K562 (cell line): ENCODE data around the gene TEP1. TPM values are rescaled to one million over a fixed set of nuclear protein-coding genes. Genes with fewer than 3 reads are reported as not detected.
A peak's percentile ranks its signal among the peaks of the same experiment; 100 is the strongest.

ENCODE experiments used
- ATAC-seq: fragments of 200-7000 bp; cut with Tn5 transposase; 3 replicates; pipeline ENCODE4 v1.9.1; 2020; ENCODE audit warnings: moderate library complexity
- BruUV-seq: library from RNA; stranded (reverse); fragments of 400-500 nt; replicated peaks from 2 replicates; lab custom pipeline; 2021; lab: Mats Ljungman, UMichigan
- CTCF ChIA-PET: fragments of 300-600 bp; formaldehyde crosslinking; extraction: SDS; loops from one replicate; lab custom pipeline; 2021; ENCODE audit warnings: low intra/inter-chr PET ratio; lab: Yijun Ruan, JAX
- POLR2A ChIA-PET: fragments of 300-600, 350-650 bp; sonication (Branson Sonifier 250); formaldehyde crosslinking; extraction: SDS; loops from one replicate; lab custom pipeline; 2021; ENCODE audit warnings: antibody characterized with exemption, inconsistent platforms; lab: Yijun Ruan, JAX
- DNase-seq, 4 experiments: peaks; one replicate each; pipeline versions ENCODE4 v3.0.0 to v3.0.0-alpha.2; 2011 to 2018; ENCODE audit warnings: low spot score in 3 of 4, mixed read lengths in 3 of 4; ENCODE audit errors: extremely low read depth in 1 of 4
- FAIRE-seq: peaks from 2 replicates; lab custom pipeline; 2011; peaks lifted over from hg19 to GRCh38; lab: Jason Lieb, UNC
- H2AFZ ChIP-seq: 2 replicates; pipeline ENCODE4 v1.6.0; 2011; ENCODE audit warnings: low read depth, low read length, control low read depth, inconsistent platforms
- H3K27ac ChIP-seq: fragments of 200-600 bp; 3 replicates; pipeline ENCODE4 v1.8.0; 2011; ENCODE audit warnings: low read depth, mild to moderate bottlenecking, control low read depth, inconsistent platforms, low read length, moderate library complexity, mixed read lengths; ENCODE audit errors: extremely low read depth
- H3K27me3 ChIP-seq, 2 experiments: fragments of 300-600 bp in 1 of 2; 2 replicates in 1 of 2; 3 replicates in 1 of 2; pipeline versions ENCODE4 v1.6.0 to v1.8.0; 2011; ENCODE audit warnings: inconsistent platforms in 2 of 2, low read length in 2 of 2, mild to moderate bottlenecking in 1 of 2, mixed read lengths in 1 of 2, moderate library complexity in 1 of 2; ENCODE audit not compliant: control insufficient read depth in 2 of 2, insufficient read depth in 2 of 2
- H3K36me3 ChIP-seq: fragments of 300-600 bp; 3 replicates; pipeline ENCODE4 v1.8.0; 2011; ENCODE audit warnings: mild to moderate bottlenecking, low read length, inconsistent platforms; ENCODE audit not compliant: control insufficient read depth, insufficient read depth
- H3K4me1 ChIP-seq, 2 experiments: fragments of 200-600 bp in 1 of 2; replicated peaks in 1 of 2; 2 replicates in 1 of 2; 3 replicates in 1 of 2; pipeline versions ENCODE4 v1.5.1 to v1.8.0; 2011; ENCODE audit warnings: inconsistent platforms in 2 of 2, low read length in 2 of 2, mild to moderate bottlenecking in 1 of 2, mixed read lengths in 1 of 2, moderate library complexity in 1 of 2; ENCODE audit not compliant: control insufficient read depth in 2 of 2, insufficient read depth in 2 of 2
- H3K4me2 ChIP-seq: 2 replicates; pipeline ENCODE4 v1.6.1; 2011; ENCODE audit warnings: low read length, control low read depth, inconsistent platforms, mixed read lengths; ENCODE audit not compliant: insufficient read depth
- H3K4me3 ChIP-seq: fragments of 200-600 bp; sonication (generic), shearing (Covaris generic); 2 replicates; pipeline ENCODE4 v1.5.1; 2016; ENCODE audit warnings: control low read depth, inconsistent platforms
- H3K79me2 ChIP-seq: fragments of 200-600 bp; 3 replicates; pipeline ENCODE4 v1.8.0; 2011; ENCODE audit warnings: low read length, inconsistent platforms; ENCODE audit not compliant: control insufficient read depth, insufficient read depth
- H3K9ac ChIP-seq, 2 experiments: 2 replicates each; pipeline versions ENCODE4 v1.6.0 to v1.6.1; 2011; ENCODE audit warnings: low read depth in 2 of 2, low read length in 2 of 2, control low read depth in 1 of 2, inconsistent platforms in 1 of 2, mild to moderate bottlenecking in 1 of 2, mixed read lengths in 1 of 2; ENCODE audit not compliant: insufficient read depth in 1 of 2
- H3K9me1 ChIP-seq: one replicate; pipeline ENCODE4 v1.6.0; 2011; ENCODE audit warnings: inconsistent platforms, mild to moderate bottlenecking, low read length, moderate library complexity; ENCODE audit not compliant: control insufficient read depth, insufficient read depth
- H3K9me3 ChIP-seq: replicated peaks from 2 replicates; pipeline ENCODE4 v1.5.1; 2011; ENCODE audit warnings: low read depth, low read length, inconsistent platforms; ENCODE audit not compliant: control insufficient read depth, insufficient read depth
- H4K20me1 ChIP-seq: replicated peaks from 2 replicates; pipeline ENCODE4 v1.6.1; 2011; ENCODE audit warnings: low read length, inconsistent platforms, mixed read lengths; ENCODE audit not compliant: control insufficient read depth, insufficient read depth
- DIDO1 ChIP-seq: fragments of 450-650 bp; IDR thresholded peaks from 2 replicates; pipeline ENCODE4 v1.6.1; 2016; ENCODE audit warnings: low read depth, missing biosample characterization, missing genetic modification characterization
- DPF2 ChIP-seq: fragments of 450-650 bp; IDR thresholded peaks from 2 replicates; pipeline ENCODE4 v1.6.1; 2016
- EP400 ChIP-seq: fragments of 450-650 bp; IDR thresholded peaks from 2 replicates; pipeline ENCODE4 v1.6.1; 2017; ENCODE audit warnings: antibody characterized with exemption, mild to moderate bottlenecking, moderate library complexity
- HCFC1 ChIP-seq: IDR thresholded peaks from 2 replicates; pipeline ENCODE4 v1.6.1; 2012; ENCODE audit warnings: low read depth, low read length, improper control_type of control experiment
- PHF20 ChIP-seq: fragments of 450-650 bp; IDR thresholded peaks from 2 replicates; pipeline ENCODE4 v1.6.1; 2018; ENCODE audit not compliant: partially characterized antibody
- POLR2H ChIP-seq: IDR thresholded peaks from 2 replicates; pipeline ENCODE4 v1.6.1; 2016; ENCODE audit warnings: missing genetic modification characterization, low read depth, mild to moderate bottlenecking, control low read depth, missing compliant biosample characterization, moderate library complexity
- TAF1 ChIP-seq: IDR thresholded peaks from 2 replicates; pipeline ENCODE4 v1.6.1; 2011; ENCODE audit warnings: mild to moderate bottlenecking, low read length, moderate library complexity; ENCODE audit not compliant: insufficient read depth, control insufficient read depth, severe bottlenecking; ENCODE audit errors: extremely low read depth
- TAF9B ChIP-seq: fragments of 450-650 bp; IDR thresholded peaks from 2 replicates; pipeline ENCODE4 v1.6.1; 2018; ENCODE audit warnings: mild to moderate bottlenecking; ENCODE audit not compliant: partially characterized antibody
- ZNF41 ChIP-seq: fragments of 250-450 bp; sonication (Bioruptor Pico); conservative IDR thresholded peaks from 2 replicates; pipeline ENCODE4 v1.4.0; 2020; ENCODE audit warnings: mild to moderate bottlenecking
- WGBS: fragments of 100-300 bp; shearing (Covaris generic); methylation state at CpG from one replicate; pipeline ENCODE4 v1.1.6; 2016; ENCODE audit warnings: low coverage, mixed read lengths; ENCODE audit not compliant: insufficient coverage; ENCODE audit errors: missing lambda C conversion rate; 5-methylcytosine and 5-hydroxymethylcytosine counted together
- in situ Hi-C: fragments of 300-500 bp; cut with MboI; formaldehyde crosslinking; loops from 4 replicates; pipeline ENCODE4 v1.15.0; 2018; ENCODE audit warnings: inconsistent platforms, mixed read lengths
- intact Hi-C: fragments of 100-400 bp; cut with micrococcal nuclease; formaldehyde crosslinking; loops from 2 replicates; pipeline ENCODE4 v1.14.2; 2022
- polyA plus RNA-seq, 8 experiments: library from polyadenylated mRNA; depleted of rRNA in 4 of 8; stranded (reverse) in 5 of 8; unstranded in 3 of 8; fragments of >200 nt; fragmentation: Nextera tagmentation in 2 of 8; fragmentation: Illumina TruSeq in 1 of 8; extraction: Ambion mirVana in 2 of 8; extraction: Trizol in 1 of 8; gene quantifications; 2 replicates each; pipeline versions ENCODE4 v1.2.1 to v1.2.3, GENCODE V29; 2011 to 2014; ENCODE audit warnings: inconsistent platforms in 1 of 8, missing spikeins in 1 of 8
- total RNA-seq, 7 experiments: library from RNA; depleted of rRNA in 6 of 7; stranded (reverse); fragments of >200 nt in 6 of 7; fragmentation: Illumina TruSeq in 2 of 7; extraction: Trizol in 2 of 7; gene quantifications; 2 replicates each; pipeline versions ENCODE4 v1.2.1 to v1.2.3, GENCODE V29; 2011 to 2021; ENCODE audit warnings: low replicate concordance in 1 of 7
- TF ChIP-seq, protein P1 (sequence below): sonication (generic); formaldehyde crosslinking; IDR thresholded peaks from 2 replicates; pipeline ENCODE4 v1.9.0; 2022; ENCODE audit warnings: mild to moderate bottlenecking, missing genetic modification reagents
- TF ChIP-seq, protein P2 (sequence below): IDR thresholded peaks from 2 replicates; pipeline ENCODE4 v1.6.1; 2014; ENCODE audit warnings: antibody characterized with exemption
- TF ChIP-seq, protein P3 (sequence below): fragments of 250-450 bp; sonication (Bioruptor Pico); IDR thresholded peaks from 2 replicates; pipeline ENCODE4 v1.8.0; 2022; ENCODE audit warnings: moderate library complexity, mild to moderate bottlenecking, inconsistent platforms
- TF ChIP-seq, protein P4 (sequence below): fragments of 450-650 bp; formaldehyde crosslinking; IDR thresholded peaks from 2 replicates; pipeline ENCODE4 v1.4.0; 2020; ENCODE audit warnings: mild to moderate bottlenecking, mixed read lengths
- TF ChIP-seq, protein P5 (sequence below): fragments of 450-650 bp; IDR thresholded peaks from 2 replicates; pipeline ENCODE4 v1.6.1; 2018; ENCODE audit warnings: mild to moderate bottlenecking, low read depth; ENCODE audit not compliant: partially characterized antibody

TEP1 gene
- total and polyA plus RNA-seq, 9 of the 15 experiments (the other 6 are each of a cell fraction or from before 2014, with no cell fraction given), result 1.0 to 12.2 (median 7.1) TPM

DNA sequence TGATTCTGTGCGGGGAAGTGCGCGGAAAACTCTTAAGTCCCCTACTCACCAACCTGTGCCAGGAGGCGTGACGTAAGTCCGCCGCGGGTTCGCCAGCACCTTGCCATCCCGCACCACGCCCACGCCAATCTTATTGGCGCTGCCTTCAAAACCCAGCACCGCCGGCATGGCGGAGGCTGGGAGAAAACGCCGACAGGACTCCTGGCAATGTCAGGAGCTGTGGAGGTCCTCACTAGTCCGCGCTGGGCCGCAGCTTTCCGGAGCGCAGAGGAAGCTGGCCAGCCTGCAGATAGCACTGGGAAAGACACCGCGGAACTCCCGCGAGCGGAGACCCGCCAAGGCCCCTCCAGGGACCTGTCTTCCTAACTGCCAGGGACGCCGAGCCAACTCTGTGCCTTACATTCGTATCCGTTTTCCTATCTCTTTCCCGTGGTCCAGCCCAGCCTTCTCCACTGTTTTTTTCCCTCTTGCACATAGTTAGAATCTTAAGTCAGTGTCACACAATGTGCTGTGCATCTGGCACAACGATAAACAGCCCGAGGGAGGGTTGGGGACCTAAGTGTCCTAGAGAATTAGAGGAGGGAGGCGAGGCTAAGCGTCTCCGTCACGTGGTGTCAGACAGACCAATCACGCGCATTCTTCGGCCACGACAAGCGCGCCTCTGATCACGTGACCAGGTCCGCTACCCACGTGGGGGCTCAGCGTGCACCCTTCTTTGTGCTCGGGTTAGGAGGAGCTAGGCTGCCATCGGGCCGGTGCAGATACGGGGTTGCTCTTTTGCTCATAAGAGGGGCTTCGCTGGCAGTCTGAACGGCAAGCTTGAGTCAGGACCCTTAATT lies 41.4 kb upstream of the TEP1 start, which contains the start of the genes APEX1 and OSGEP:
APEX1 (plus strand) TSS at position 711 of the 839 bp plus-strand sequence. CDS start 420 bp downstream, outside the sequence.
OSGEP (minus strand) TSS at position 297 of the 839 bp plus-strand sequence; CDS start at position 168, 129 bp downstream.
- ChIA-PET POLR2A (interaction anchor here (0.5 to 3.1 kb wide), 19 partner anchors 7 to 191 kb away, joined by 3 to 29 read pairs (median 3); partner anchors contain the start of genes PARP2 and PNP), CTCF (no interaction called here)
- Histone ChIP-seq H3K9me1 (no peaks in the 10 kb centered on the region), H3K27ac (peak within 1 kb of the TSS; percentile 99), H3K36me3 (peaks cover 65% of the 10 kb centered on the region), H2AFZ (peak within 1 kb of the TSS; percentile 96), H3K79me2 (peaks cover 61% of the 10 kb centered on the region), H3K9me3 (no peaks in the 10 kb centered on the region), H3K9ac (peak within 1 kb of the TSS; percentile 95 to 98), H4K20me1 (no peaks in the 10 kb centered on the region), H3K4me2 (peak within 1 kb of the TSS; percentile 91), H3K4me1 (peaks cover 15 to 18% of the 10 kb centered on the region in 2 experiments; a peak in 4 of 5 replicates), H3K4me3 (peak within 1 kb of the TSS; percentile 78), H3K27me3 (no peaks in the 10 kb centered on the region)
- peak; percentile 92 to 98 (median 96) for DNase-seq
- WGBS, result 1% methylated on average over 43 of the region's 56 CpGs
- peak; percentile 100 for FAIRE-seq
- in situ Hi-C loops, result no loop called here
- intact Hi-C loops, result loop anchor here (1.0 to 5.0 kb wide), 2 partner anchors 41 to 153 kb away; partner anchors contain the start of gene TEP1
- no TSS peak for BruUV-seq
- ATAC-seq, result peak; percentile 90
- TF ChIP-seq, protein P1, sequence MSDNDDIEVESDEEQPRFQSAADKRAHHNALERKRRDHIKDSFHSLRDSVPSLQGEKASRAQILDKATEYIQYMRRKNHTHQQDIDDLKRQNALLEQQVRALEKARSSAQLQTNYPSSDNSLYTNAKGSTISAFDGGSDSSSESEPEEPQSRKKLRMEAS (CRISPR knock-in tag), result peak; percentile 96
- TF ChIP-seq DPF2 (no peak; the same call in none of the 2 replicates), PHF20 (peak; percentile 73), DIDO1 (tag) (peak; percentile 57; the same call in 1 of the 2 replicates), TAF1 (peak; percentile 82), HCFC1 (peak; percentile 54), ZNF41 (CRISPR knock-in tag) (no peak; the same call in 1 of the 2 replicates), TAF9B (peak; percentile 32), EP400 (peak; percentile 98), POLR2H (tag) (peak; percentile 64)
- TF ChIP-seq, protein P2, sequence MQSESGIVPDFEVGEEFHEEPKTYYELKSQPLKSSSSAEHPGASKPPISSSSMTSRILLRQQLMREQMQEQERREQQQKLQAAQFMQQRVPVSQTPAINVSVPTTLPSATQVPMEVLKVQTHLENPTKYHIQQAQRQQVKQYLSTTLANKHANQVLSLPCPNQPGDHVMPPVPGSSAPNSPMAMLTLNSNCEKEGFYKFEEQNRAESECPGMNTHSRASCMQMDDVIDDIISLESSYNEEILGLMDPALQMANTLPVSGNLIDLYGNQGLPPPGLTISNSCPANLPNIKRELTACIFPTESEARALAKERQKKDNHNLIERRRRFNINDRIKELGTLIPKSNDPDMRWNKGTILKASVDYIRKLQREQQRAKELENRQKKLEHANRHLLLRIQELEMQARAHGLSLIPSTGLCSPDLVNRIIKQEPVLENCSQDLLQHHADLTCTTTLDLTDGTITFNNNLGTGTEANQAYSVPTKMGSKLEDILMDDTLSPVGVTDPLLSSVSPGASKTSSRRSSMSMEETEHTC, result peak; percentile 75; the same call in 1 of the 2 replicates
- TF ChIP-seq, protein P3, sequence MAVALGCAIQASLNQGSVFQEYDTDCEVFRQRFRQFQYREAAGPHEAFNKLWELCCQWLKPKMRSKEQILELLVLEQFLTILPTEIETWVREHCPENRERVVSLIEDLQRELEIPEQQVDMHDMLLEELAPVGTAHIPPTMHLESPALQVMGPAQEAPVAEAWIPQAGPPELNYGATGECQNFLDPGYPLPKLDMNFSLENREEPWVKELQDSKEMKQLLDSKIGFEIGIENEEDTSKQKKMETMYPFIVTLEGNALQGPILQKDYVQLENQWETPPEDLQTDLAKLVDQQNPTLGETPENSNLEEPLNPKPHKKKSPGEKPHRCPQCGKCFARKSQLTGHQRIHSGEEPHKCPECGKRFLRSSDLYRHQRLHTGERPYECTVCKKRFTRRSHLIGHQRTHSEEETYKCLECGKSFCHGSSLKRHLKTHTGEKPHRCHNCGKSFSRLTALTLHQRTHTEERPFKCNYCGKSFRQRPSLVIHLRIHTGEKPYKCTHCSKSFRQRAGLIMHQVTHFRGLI (CRISPR knock-in tag), result peak; percentile 35; the same call in 1 of the 2 replicates
- TF ChIP-seq, protein P4, sequence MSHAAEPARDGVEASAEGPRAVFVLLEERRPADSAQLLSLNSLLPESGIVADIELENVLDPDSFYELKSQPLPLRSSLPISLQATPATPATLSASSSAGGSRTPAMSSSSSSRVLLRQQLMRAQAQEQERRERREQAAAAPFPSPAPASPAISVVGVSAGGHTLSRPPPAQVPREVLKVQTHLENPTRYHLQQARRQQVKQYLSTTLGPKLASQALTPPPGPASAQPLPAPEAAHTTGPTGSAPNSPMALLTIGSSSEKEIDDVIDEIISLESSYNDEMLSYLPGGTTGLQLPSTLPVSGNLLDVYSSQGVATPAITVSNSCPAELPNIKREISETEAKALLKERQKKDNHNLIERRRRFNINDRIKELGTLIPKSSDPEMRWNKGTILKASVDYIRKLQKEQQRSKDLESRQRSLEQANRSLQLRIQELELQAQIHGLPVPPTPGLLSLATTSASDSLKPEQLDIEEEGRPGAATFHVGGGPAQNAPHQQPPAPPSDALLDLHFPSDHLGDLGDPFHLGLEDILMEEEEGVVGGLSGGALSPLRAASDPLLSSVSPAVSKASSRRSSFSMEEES (CRISPR knock-in tag), result peak; percentile 100
- TF ChIP-seq, protein P5, sequence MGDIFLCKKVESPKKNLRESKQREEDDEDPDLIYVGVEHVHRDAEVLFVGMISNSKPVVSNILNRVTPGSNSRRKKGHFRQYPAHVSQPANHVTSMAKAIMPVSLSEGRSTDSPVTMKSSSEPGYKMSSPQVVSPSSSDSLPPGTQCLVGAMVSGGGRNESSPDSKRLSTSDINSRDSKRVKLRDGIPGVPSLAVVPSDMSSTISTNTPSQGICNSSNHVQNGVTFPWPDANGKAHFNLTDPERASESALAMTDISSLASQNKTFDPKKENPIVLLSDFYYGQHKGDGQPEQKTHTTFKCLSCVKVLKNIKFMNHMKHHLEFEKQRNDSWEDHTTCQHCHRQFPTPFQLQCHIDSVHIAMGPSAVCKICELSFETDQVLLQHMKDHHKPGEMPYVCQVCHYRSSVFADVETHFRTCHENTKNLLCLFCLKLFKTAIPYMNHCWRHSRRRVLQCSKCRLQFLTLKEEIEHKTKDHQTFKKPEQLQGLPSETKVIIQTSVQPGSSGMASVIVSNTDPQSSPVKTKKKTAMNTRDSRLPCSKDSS, result no peak
